ENCODE data around the gene FUOM. TPM values are rescaled to one million over a fixed set of nuclear protein-coding genes. Genes with fewer than 3 reads are reported as not detected.

The FUOM gene
- total RNA-seq, 1 donor from 2014 or later = 20.4 TPM

DNA sequence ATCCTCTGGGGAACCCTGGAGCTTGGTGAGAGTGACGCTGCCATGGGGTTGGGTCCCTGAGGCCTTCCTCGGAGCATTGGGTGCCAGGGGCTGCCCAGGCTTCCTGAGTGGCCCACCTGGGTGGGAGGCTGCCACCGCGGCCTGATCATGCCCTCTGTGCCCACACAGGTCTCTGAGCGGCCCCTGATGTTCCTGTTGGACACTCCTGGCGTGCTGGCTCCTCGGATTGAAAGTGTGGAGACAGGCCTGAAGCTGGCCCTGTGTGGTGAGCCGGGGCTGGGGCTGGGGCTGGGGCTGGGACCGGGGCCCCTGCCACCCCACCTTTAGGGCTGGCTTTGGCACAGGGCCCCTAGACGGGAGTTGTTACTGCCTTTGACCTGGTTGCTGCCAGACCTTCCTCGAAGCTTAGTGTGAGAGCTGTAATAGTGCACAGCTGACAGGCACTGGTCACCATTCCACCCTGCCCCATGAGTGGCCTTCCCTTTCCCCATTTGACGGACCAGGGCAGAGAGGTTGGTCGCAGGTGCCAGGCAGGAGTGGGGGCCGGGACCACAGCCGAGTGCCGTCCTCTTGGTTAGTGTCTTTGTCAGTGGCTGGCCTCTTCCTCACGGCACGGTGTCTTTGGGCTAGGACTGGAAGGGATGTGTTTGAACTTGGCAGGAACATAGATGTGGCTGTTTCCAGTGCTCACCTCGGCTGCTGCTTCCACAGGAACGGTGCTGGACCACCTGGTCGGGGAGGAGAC is 44.3 kb upstream of the FUOM start:
- no peaks in the 10 kb centered on the region for H3K27me3 Mint-ChIP-seq
- TF ChIP-seq, protein P1, sequence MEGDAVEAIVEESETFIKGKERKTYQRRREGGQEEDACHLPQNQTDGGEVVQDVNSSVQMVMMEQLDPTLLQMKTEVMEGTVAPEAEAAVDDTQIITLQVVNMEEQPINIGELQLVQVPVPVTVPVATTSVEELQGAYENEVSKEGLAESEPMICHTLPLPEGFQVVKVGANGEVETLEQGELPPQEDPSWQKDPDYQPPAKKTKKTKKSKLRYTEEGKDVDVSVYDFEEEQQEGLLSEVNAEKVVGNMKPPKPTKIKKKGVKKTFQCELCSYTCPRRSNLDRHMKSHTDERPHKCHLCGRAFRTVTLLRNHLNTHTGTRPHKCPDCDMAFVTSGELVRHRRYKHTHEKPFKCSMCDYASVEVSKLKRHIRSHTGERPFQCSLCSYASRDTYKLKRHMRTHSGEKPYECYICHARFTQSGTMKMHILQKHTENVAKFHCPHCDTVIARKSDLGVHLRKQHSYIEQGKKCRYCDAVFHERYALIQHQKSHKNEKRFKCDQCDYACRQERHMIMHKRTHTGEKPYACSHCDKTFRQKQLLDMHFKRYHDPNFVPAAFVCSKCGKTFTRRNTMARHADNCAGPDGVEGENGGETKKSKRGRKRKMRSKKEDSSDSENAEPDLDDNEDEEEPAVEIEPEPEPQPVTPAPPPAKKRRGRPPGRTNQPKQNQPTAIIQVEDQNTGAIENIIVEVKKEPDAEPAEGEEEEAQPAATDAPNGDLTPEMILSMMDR (conservative IDR thresholded peaks at IDR 0.05) = no peak
- no peak overlapping the region for H3K4me3 Mint-ChIP-seq
- peaks cover 5% of the 10 kb centered on the region for H3K4me1 Mint-ChIP-seq (ENCODE audit: unreplicated experiment)
- DNase-seq (ENCODE audit: extremely low spot score, unreplicated experiment) = peak; percentile 58
- H3K36me3 Mint-ChIP-seq = peaks cover 44% of the 10 kb centered on the region
- no peak overlapping the region for H3K27ac Mint-ChIP-seq
- no peaks in the 10 kb centered on the region for H3K9me3 Mint-ChIP-seq

DNA sequence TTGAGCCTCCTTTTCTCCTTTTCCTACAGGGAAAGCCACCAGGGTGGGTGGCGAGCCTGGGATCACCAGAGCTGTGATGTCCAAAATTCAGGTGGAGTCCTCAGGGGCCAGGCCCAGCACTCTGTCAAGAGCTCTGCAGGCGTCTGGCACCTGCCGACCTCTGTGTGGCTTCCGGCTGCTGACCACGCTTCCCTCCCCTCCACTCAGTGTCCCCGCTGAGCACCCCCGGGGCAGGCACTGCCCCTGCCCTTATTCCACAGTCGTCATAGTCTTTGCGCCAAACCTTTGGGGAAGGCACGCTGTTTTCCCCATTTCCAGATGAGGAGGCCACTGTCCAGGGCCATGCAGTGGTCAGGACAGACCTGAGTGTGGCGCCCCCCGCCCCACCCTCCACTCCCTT is 43.7 kb upstream of the FUOM start:
- H3K27me3 Mint-ChIP-seq = no peaks in the 10 kb centered on the region
- peaks cover 5% of the 10 kb centered on the region for H3K4me1 Mint-ChIP-seq (ENCODE audit: unreplicated experiment)
- peaks cover 38% of the 10 kb centered on the region for H3K36me3 Mint-ChIP-seq
- H3K27ac Mint-ChIP-seq = no peak overlapping the region
- peak; percentile 34 for DNase-seq (ENCODE audit: extremely low spot score, unreplicated experiment)
- TF ChIP-seq, protein P1 (conservative IDR thresholded peaks at IDR 0.05) = no peak
- H3K4me3 Mint-ChIP-seq = no peak overlapping the region
- H3K9me3 Mint-ChIP-seq = no peaks in the 10 kb centered on the region

DNA sequence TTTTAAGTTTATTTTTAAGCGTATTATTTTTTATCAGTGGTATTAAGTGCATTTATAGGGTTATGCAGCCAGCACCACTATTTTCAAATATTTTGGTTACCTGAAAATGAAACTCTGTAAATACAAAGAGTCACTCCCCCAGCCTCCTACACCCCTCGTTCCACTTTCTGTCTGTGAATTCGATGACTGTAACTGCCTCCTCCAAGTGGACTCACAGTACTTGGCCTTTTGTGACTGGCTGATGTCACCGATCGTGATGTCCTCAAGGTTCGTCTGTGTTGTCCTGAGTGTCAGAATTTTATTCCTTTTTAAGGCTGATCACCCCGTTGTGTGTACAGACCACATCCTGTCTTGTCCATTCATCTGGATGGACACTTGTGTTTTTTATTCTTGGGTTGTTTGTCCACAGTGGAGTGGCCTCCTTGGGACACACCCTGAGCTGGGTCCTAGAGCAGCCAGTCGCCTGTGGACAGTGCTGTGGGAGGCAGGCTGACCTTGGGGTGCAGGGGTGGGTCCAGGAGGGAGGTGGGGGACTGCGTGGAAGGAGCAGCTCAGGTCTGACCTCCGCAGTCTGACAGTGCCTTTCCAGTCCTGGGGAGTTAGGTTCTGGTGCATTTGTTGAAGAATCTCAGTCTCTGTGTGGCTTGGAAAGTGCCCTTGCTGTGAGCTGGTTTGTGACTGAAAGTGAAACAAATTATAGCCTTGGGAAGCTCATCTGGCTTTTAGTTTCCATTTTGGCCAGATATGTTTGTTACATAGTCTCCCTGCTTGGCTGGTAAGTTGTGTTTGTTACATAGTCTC is 43.0 kb upstream of the FUOM start:
- DNase-seq (ENCODE audit: extremely low spot score, unreplicated experiment) = peak; percentile 58
- Mint-ChIP-seq H3K4me3 (no peak overlapping the region), H3K27me3 (no peaks in the 10 kb centered on the region), H3K4me1 (ENCODE audit: unreplicated experiment) (peaks cover 5% of the 10 kb centered on the region), H3K9me3 (no peaks in the 10 kb centered on the region), H3K36me3 (peaks cover 33% of the 10 kb centered on the region), H3K27ac (no peak overlapping the region)
- TF ChIP-seq, protein P1 (conservative IDR thresholded peaks at IDR 0.05) = no peak

DNA sequence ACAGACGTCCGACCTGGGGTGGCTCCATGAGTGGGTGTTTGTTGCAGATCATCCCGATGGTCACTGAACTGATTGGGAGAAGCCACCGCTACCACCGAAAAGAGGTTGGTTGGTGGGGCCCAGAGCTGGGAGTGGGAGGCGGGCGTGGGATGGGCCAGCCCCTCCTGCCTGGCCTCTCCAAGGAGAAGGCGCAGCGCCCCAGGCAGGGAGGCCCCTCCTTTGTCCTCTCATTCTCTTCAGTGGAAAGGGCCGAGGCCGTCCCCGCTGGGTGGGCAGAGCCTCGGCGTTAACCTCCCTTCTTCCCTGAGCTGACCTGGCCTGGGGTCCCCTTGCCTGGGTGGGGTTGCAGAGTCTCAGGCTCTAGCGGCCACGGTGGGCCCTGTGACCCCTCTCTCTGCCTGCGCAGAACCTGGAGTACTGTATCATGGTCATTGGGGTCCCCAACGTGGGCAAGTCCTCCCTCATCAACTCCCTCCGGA is 41.3 kb upstream of the FUOM start:
- Mint-ChIP-seq H3K4me3 (no peak overlapping the region), H3K36me3 (peaks cover 20% of the 10 kb centered on the region), H3K27ac (no peak overlapping the region), H3K4me1 (ENCODE audit: unreplicated experiment) (peaks cover 9% of the 10 kb centered on the region), H3K9me3 (no peaks in the 10 kb centered on the region), H3K27me3 (no peaks in the 10 kb centered on the region)
- TF ChIP-seq, protein P1 (conservative IDR thresholded peaks at IDR 0.05) = no peak
- peak; percentile 59 for DNase-seq (ENCODE audit: extremely low spot score, unreplicated experiment)

DNA sequence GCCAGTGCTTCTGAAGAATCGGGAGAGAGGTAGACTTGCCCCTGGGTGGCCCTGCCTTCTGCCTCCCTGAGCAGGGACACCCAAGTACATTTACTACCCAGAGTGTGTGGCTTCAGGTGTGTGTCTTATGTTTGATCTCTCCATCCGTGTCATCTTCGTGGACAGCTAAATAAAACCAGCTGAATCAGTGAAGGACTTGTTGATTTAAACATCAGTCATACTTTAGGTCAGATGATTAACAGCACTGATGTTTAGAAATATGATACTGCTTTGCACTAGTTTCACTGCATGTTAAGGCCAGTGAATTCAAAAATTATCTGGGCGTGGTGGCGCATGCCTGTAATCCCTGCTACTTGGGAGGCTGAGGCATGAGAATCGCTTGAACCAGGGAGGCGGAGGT is 40.1 kb upstream of the FUOM start:
- DNase-seq (ENCODE audit: extremely low spot score, unreplicated experiment) = no peak
- peak overlapping the region; percentile 49 for H3K4me3 Mint-ChIP-seq

More for the DNA sequence above, 40.1 kb upstream of the FUOM start:
- peaks cover 14% of the 10 kb centered on the region for H3K36me3 Mint-ChIP-seq
- TF ChIP-seq, protein P1 (conservative IDR thresholded peaks at IDR 0.05) = no peak
- peaks cover 9% of the 10 kb centered on the region for H3K4me1 Mint-ChIP-seq (ENCODE audit: unreplicated experiment)
- no peaks in the 10 kb centered on the region for H3K9me3 Mint-ChIP-seq
- H3K27ac Mint-ChIP-seq = no peak overlapping the region
- H3K27me3 Mint-ChIP-seq = no peaks in the 10 kb centered on the region

Measured in type B pancreatic cell (in vitro differentiated cells).